ENCODE data around the gene PDE4B. TPM values are rescaled to one million over a fixed set of nuclear protein-coding genes. Genes with fewer than 3 reads are reported as not detected.

The PDE4B gene
- polyA plus RNA-seq, 1 experiment: 17.6 TPM

- Histone ChIP-seq H3K4me3 (ENCODE audit: low read depth, low read length) (no peak overlapping the region), H3K9me3 (ENCODE audit: control insufficient read depth, insufficient read depth, low read length) (no peaks in the 10 kb centered on the region), H3K27me3 (ENCODE audit: control insufficient read depth, insufficient read depth, low read length) (no peaks in the 10 kb centered on the region), H3K27ac (ENCODE audit: low read depth, low read length) (no peak overlapping the region)
- DNase-seq (ENCODE audit: low read depth, low spot score): no peak
- CTCF ChIA-PET: no interaction called here
- no peak for TF ChIP-seq CTCF (IDR thresholded peaks at IDR 0.05; ENCODE audit: low read depth, low read length)
- POLR2A ChIA-PET: no interaction called here
Measured at GRCh38 chr1:66326867-66327266, 534.2 kb downstream of the PDE4B start.

- ChIA-PET CTCF (no interaction called here), POLR2A (no interaction called here)
- no peak for TF ChIP-seq CTCF (IDR thresholded peaks at IDR 0.05; ENCODE audit: low read depth, low read length)
- no peaks in the 10 kb centered on the region for H3K9me3 ChIP-seq (ENCODE audit: control insufficient read depth, insufficient read depth, low read length)
- DNase-seq (ENCODE audit: low read depth, low spot score): no peak
- H3K4me3 ChIP-seq (ENCODE audit: low read depth, low read length): no peak overlapping the region
- no peak overlapping the region for H3K27ac ChIP-seq (ENCODE audit: low read depth, low read length)
- no peaks in the 10 kb centered on the region for H3K27me3 ChIP-seq (ENCODE audit: control insufficient read depth, insufficient read depth, low read length)
Measured at GRCh38 chr1:66327588-66327987, 534.9 kb downstream of the PDE4B start.

GRCh38 chr1:66328896-66329295 is 536.2 kb downstream of the PDE4B start:
- POLR2A ChIA-PET: no interaction called here
- no peak for TF ChIP-seq CTCF (IDR thresholded peaks at IDR 0.05; ENCODE audit: low read depth, low read length)
- Histone ChIP-seq H3K4me3 (ENCODE audit: low read depth, low read length) (no peak overlapping the region), H3K27me3 (ENCODE audit: control insufficient read depth, insufficient read depth, low read length) (no peaks in the 10 kb centered on the region), H3K27ac (ENCODE audit: low read depth, low read length) (no peak overlapping the region), H3K9me3 (ENCODE audit: control insufficient read depth, insufficient read depth, low read length) (no peaks in the 10 kb centered on the region)
- no peak for DNase-seq (ENCODE audit: low read depth, low spot score)
- CTCF ChIA-PET: no interaction called here

- TF ChIP-seq CTCF (IDR thresholded peaks at IDR 0.05; ENCODE audit: low read depth, low read length): no peak
- peak; percentile 33 for DNase-seq (ENCODE audit: low read depth, low spot score)
Measured at GRCh38 chr1:66330722-66331141, 538.0 kb downstream of the PDE4B start.

GRCh38 chr1:66331658-66332547 is 539.2 kb downstream of the PDE4B start:
- Histone ChIP-seq H3K9me3 (ENCODE audit: control insufficient read depth, insufficient read depth, low read length) (no peaks in the 10 kb centered on the region), H3K4me3 (ENCODE audit: low read depth, low read length) (peak overlapping the region; percentile 72), H3K27me3 (ENCODE audit: control insufficient read depth, insufficient read depth, low read length) (no peaks in the 10 kb centered on the region), H3K27ac (ENCODE audit: low read depth, low read length) (peak overlapping the region; percentile 90)
- ChIA-PET CTCF (interaction anchor here (0.8 to 3.0 kb wide), 15 partner anchors 10 to 114 kb away, joined by 3 to 30 read pairs (median 4); no protein-coding TSS in a partner anchor), POLR2A (interaction anchor here (1.1 to 2.0 kb wide), 5 partner anchors 15 to 133 kb away, joined by 3 to 19 read pairs (median 3); no protein-coding TSS in a partner anchor)
- peak; percentile 61 for DNase-seq (ENCODE audit: low read depth, low spot score)
- peak; percentile 52 for TF ChIP-seq CTCF (IDR thresholded peaks at IDR 0.05; ENCODE audit: low read depth, low read length)

More at GRCh38 chr1:66330722-66331141, 538.0 kb downstream of the PDE4B start:
- Histone ChIP-seq H3K27me3 (ENCODE audit: control insufficient read depth, insufficient read depth, low read length) (no peaks in the 10 kb centered on the region), H3K27ac (ENCODE audit: low read depth, low read length) (peak overlapping the region; percentile 11), H3K4me3 (ENCODE audit: low read depth, low read length) (no peak overlapping the region), H3K9me3 (ENCODE audit: control insufficient read depth, insufficient read depth, low read length) (no peaks in the 10 kb centered on the region)
- ChIA-PET CTCF (interaction anchor here (1.6 to 3.0 kb wide), 3 partner anchors 17 to 115 kb away, joined by 8 to 30 read pairs (median 8); no protein-coding TSS in a partner anchor), POLR2A (interaction anchor here (1.1 to 2.0 kb wide), 2 partner anchors 59 to 104 kb away, joined by 3 to 19 read pairs; no protein-coding TSS in a partner anchor)
